CD4-positive, alpha-beta T cell treated with Interleukin-15 for 1 hour (primary cell): Measurements from ENCODE around the gene DHPS.
A peak's percentile ranks its signal among the peaks of the same experiment; 100 is the strongest.
"Not testable (repeated sequence)": the region's sequence is repeated elsewhere in the genome, so short reads cannot be mapped to it uniquely, and the experiment has no call there.

Experiments used
- DNase-seq: peaks from one replicate; pipeline ENCODE4 v3.0.0-alpha.2; 2020

The DHPS gene

GRCh38 chr19:12681074-12681987 lies at the start of gene DHPS:
DHPS (minus strand) TSS chr19:12681880; CDS start chr19:12681766, 114 bp downstream.
- DNase-seq = peak; percentile 95

- no peak for DNase-seq
Observed at GRCh38 chr19:12731337-12731736, 49.7 kb upstream of the DHPS start.

DNA sequence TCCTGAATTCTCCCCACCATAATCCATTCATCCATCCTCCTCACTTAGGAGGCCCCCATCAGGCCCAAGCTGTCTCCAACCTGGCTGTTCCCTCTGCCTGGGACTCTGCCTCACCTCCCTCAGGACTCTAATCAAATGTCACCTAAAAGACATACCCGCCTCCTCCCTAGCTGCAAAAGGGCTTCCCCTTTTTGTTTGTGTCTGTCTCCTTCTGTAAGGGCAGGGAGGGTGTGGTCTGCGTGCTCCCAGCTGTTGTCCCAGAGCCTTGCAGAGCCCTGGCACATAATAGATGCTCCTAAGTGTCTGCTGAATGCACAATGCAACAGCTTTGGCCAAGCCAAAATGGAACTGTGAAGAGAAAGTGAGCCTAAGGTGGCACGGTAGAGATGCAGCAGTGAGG lies 48.4 kb upstream of the DHPS start:
- no peak for DNase-seq

DNA sequence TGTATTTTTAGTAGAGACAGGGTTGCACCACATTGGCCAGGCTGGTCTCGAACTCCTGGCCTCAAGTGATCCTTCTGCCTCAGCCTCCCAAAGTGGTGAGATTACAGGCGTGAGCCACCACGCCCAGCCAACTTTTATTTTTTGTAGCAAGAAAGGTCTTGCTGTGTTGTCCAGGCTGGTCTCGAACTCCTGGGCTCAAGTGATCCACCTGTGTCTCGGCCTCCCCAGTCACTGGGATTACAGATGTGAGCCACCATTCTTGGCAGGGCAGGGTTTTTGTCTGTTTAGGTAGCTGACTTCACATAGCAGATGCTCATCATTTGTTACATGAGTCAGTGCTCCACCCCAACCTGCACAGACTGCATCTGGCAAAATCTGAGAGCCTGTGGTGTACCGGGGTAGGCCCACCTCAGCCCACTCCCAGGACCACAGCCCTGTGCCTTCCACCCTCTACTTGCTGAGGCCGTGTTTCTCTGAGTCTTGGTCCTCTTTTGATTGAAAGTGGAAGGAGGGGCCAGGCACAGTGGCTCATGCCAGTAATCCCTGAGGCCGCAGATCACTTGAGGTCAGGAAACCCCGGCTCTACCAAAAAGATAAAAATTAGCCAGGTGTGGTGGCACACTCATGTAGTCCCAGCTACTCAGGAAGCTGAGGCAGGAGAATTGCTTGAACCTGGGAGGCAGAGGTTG lies 46.2 kb upstream of the DHPS start:
- no peak for DNase-seq

- no peak for DNase-seq
Observed at GRCh38 chr19:12726988-12727316, 45.3 kb upstream of the DHPS start.

GRCh38 chr19:12725612-12726011 lies 43.9 kb upstream of the DHPS start:
- DNase-seq = not testable (repeated sequence)

- DNase-seq = peak; percentile 55
Observed at GRCh38 chr19:12723641-12724426, 42.2 kb upstream of the DHPS start, which contains the start of gene TNPO2. TNPO2 (minus strand) TSS chr19:12723932; CDS start chr19:12720977, 2,955 bp downstream.

DNA sequence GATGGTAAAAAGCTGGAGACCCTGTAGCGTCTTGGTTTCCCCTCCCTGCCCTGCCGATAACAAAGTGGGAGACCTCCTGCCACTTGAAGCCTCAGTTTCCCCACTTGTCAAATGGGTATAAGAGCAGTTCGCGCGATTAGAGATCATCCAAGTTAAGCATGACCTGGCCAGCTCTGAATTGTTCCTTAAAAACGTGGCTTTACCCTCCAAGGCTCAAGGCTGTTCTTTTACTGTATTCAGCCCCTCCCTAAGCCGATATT lies 41.6 kb upstream of the DHPS start:
- no peak for DNase-seq

- DNase-seq = peak; percentile 97
Observed at GRCh38 chr19:12722566-12723380, 41.1 kb upstream of the DHPS start.

DNA sequence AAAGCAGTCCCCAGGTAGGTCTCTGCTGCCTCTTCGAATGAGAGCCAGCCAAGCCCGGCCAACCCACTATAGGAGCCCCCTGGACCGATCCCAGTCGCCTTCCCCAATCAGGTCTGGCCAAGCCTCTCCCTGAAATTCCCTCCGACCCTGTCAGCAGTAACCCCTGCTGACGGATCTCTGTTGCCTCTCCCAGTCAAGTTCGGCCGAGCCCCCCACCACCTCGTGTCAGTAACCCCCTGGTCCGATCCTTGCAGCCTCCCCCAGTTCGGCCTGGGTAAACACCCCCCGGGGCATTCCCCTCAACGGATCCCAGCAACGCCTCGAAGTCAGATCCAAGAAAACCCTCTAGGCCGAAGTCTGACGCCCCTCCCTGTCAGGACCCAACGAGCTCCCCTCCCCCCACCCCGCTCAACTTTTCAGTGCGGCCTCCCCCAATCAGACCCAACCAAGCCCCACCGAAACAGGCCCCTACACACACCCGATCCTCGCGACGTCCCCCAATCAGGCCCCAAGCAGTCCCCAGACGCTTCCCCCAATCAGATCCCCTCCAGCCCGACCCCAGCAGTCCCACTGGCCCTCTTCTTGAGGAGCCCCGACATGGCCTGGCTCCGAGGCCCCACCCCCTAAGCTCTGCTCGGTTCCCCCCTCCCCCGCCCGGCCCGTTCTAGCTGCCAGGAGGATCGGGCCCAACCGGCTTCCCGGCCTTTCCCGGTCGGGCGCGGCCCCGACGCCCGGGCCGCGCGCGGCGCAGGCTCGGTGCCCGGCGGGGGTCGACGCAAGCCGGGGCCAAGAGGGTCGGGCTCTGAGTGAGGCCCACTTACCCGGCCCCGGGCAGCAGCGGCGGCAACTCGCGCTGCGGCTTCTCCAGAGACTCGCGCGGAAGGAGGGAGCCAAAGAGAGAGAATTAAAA lies 40.2 kb upstream of the DHPS start:
- peak; percentile 64 for DNase-seq

GRCh38 chr19:12720851-12721655 lies 39.4 kb upstream of the DHPS start:
- DNase-seq = no peak

- no peak for DNase-seq
Observed at GRCh38 chr19:12720296-12720695, 38.6 kb upstream of the DHPS start.

GRCh38 chr19:12715929-12716328 lies 34.2 kb upstream of the DHPS start:
- DNase-seq = no peak

DNA sequence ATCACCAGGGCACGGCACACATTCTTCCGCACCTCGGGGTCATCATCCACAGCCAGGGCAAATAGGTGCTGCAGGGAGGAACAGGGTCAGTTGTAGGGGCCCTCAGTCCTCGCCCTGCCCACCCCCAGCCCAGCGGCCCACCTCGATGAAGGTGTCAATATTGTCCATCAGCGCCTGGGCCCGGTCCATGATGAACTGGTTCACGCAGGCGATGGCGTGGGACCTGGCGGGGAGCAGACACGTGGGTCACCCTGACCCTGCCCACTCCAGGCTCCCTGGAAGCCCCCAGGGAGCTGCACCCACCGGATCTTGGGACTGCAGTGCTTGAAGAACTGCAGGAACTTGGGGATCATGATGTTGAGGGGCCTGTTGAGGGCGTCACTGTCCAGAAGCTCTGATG lies 33.4 kb upstream of the DHPS start:
- DNase-seq = no peak

GRCh38 chr19:12713304-12713703 lies 31.6 kb upstream of the DHPS start:
- not testable (repeated sequence) for DNase-seq

DNA sequence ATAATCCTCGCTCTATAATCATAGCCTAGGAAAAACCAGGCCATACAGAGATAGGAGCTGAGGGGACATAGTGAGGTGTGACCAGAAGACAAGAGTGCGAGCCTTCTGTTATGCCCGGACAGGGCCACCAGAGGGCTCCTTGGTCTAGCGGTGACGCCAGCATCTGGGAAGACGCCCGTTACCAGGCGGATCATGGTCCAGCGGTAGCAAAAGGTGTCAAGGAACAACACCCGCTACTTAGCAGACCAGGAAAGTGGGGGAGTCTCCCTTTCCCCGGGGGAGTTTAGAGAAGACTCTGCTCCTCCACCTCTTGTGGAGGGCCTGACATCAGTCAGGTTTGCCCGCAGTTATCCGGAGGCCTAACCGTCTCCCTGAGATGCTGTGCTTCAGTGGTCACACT lies 30.4 kb upstream of the DHPS start:
- DNase-seq = peak; percentile 47

DNA sequence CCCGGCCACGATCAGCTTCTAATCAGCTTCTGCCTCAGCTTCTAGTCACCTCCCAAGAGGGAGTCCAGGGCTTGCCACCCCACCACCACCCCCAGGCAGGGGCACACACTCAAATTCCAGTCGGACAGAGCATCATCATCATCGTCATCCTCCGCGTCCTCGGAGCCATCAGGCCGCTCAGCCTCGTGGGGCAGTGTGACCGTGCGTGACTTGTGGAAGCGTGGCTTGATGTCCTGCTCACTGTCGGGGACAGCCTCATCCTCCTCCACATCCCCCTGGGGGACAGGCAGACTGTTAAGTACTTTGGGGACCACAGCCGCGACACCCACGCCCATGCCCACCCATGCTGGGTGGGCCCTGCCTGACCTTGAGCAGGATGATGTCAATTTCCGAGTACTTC lies 29.5 kb upstream of the DHPS start:
- DNase-seq = no peak

- DNase-seq = no peak
Observed at GRCh38 chr19:12708641-12709040, 27.0 kb upstream of the DHPS start.

DNA sequence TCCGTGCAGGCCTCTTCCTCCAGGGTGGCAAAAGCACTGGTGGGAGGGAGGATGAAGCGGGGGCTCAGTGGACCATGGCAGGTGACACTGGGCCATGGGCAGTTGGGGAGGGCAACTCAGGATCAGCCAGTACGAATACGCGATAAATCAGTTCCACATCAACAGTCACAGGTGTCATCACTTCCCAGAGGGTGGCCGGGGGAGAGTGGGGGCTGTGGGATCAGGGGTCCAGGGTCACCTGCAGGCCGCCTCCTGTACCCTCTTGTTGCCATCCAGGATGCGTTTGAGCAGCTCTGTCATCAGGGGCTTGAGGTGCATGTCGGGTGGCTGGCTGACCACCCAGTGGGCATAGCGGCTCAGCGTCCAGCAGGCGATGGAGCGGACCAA lies 24.6 kb upstream of the DHPS start:
- DNase-seq = no peak

- no peak for DNase-seq
Observed at GRCh38 chr19:12705654-12706331, 24.1 kb upstream of the DHPS start.
